Measurements from ENCODE around the gene MYL10.

DNA sequence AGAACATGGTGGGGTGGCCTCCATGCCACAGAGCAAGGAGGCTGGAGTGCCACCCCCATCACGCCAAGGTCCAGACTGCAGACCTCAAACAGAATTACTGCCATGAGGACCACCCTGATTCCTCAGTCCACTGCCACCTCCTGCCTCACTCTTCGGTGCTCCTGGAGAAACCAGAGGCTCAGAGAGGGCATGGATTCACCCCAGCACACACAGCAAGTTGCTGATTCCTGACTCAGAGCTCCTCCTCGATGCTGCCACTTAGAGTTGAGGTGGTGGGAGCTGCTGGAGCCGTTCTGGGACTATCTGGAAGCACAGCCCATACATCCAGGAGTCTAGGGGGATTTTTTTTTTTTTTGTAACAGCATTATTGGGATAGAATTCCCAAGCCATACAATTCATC is 22.0 kb upstream of the MYL10 start:
- TF ChIP-seq POLR2A (IDR thresholded peaks at IDR 0.05) = no peak
- TF ChIP-seq, protein P1, sequence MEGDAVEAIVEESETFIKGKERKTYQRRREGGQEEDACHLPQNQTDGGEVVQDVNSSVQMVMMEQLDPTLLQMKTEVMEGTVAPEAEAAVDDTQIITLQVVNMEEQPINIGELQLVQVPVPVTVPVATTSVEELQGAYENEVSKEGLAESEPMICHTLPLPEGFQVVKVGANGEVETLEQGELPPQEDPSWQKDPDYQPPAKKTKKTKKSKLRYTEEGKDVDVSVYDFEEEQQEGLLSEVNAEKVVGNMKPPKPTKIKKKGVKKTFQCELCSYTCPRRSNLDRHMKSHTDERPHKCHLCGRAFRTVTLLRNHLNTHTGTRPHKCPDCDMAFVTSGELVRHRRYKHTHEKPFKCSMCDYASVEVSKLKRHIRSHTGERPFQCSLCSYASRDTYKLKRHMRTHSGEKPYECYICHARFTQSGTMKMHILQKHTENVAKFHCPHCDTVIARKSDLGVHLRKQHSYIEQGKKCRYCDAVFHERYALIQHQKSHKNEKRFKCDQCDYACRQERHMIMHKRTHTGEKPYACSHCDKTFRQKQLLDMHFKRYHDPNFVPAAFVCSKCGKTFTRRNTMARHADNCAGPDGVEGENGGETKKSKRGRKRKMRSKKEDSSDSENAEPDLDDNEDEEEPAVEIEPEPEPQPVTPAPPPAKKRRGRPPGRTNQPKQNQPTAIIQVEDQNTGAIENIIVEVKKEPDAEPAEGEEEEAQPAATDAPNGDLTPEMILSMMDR (IDR thresholded peaks at IDR 0.05) = no peak
